Body of pancreas (tissue), 4 donors: ENCODE results near the gene PDCD1. TPM values are rescaled to one million over a fixed set of nuclear protein-coding genes. Genes with fewer than 3 reads are reported as not detected.
A peak's percentile ranks its signal among the peaks of the same experiment; 100 is the strongest.

Experiments
- ATAC-seq: fragments of 150-250 bp; one replicate; pipeline ENCODE4 v1.9.1; 2016
- DNase-seq, 4 donors: peaks; one replicate each; pipeline ENCODE4 v3.0.0-alpha.2; 2019
- H3K27ac ChIP-seq, 4 donors: fragments of 200-600 bp; sonication (generic); 1 replicate in 3 of 4; 2 replicates in 1 of 4; pipeline versions ENCODE4 v1.5.1 to v1.6.1; 2016 to 2019; ENCODE audit warnings: mild to moderate bottlenecking in 1 of 4, mixed read lengths in 1 of 4, moderate library complexity in 1 of 4
- H3K27me3 ChIP-seq, 2 donors: fragments of 200-600 bp; sonication (generic); one replicate each; pipeline ENCODE4 v1.6.0; 2016; ENCODE audit warnings: mild to moderate bottlenecking in 1 of 2
- H3K36me3 ChIP-seq, 2 donors: fragments of 200-600 bp; sonication (generic); replicated peaks in 1 of 2; 2 replicates each; pipeline ENCODE4 v1.5.1; 2016; ENCODE audit warnings: low read depth in 2 of 2; ENCODE audit not compliant: insufficient read depth in 1 of 2
- H3K4me1 ChIP-seq: fragments of 200-600 bp; sonication (generic); one replicate; pipeline ENCODE4 v1.6.0; 2016
- H3K4me3 ChIP-seq, 2 donors: fragments of 200-600 bp; sonication (generic); 1 replicate in 1 of 2; 2 replicates in 1 of 2; pipeline ENCODE4 v1.5.1; 2016 to 2019
- H3K9me3 ChIP-seq, 3 donors: fragments of 200-600 bp; sonication (generic); 1 replicate in 2 of 3; 2 replicates in 1 of 3; pipeline ENCODE4 v1.5.1; 2016
- CTCF ChIP-seq, 7 experiments: fragments of 450-650 bp in 4 of 7; fragments of 200-600 bp in 3 of 7; sonication (generic) in 3 of 7; IDR thresholded peaks; one replicate each; pipeline ENCODE4 v1.5.1; 2016 to 2019; ENCODE audit warnings: antibody characterized with exemption in 7 of 7
- POLR2A ChIP-seq, 3 donors: fragments of 450-650 bp; IDR thresholded peaks; one replicate each; pipeline ENCODE4 v1.6.1; 2016; ENCODE audit warnings: antibody characterized with exemption in 3 of 3, mild to moderate bottlenecking in 2 of 3
- WGBS, 2 donors: methylation state at CpG; one replicate each; pipeline ENCODE4 v1.1.5; 2017; 5-methylcytosine and 5-hydroxymethylcytosine counted together
- intact Hi-C: fragments of 100-400 bp; cut with DNase I; formaldehyde crosslinking; loops from one replicate; pipeline ENCODE4 v1.15.1; 2023
- total RNA-seq, 2 donors: library from RNA; depleted of rRNA; stranded (reverse); fragments of >200 nt; gene quantifications; one replicate each; pipeline ENCODE4 v1.1.0, GENCODE V29; 2016

The PDCD1 gene
- total RNA-seq, 2 donors from 2014 or later, result 0.99 to 1.3 TPM

GRCh38 chr2:241887806-241888522 lies 29.3 kb upstream of the PDCD1 start:
- ATAC-seq, result no peak
- no peak overlapping the region for H3K4me3 ChIP-seq
- H3K27ac ChIP-seq, result no peak overlapping the region
- H3K36me3 ChIP-seq, result no peaks in the 10 kb centered on the region
- H3K27me3 ChIP-seq, result no peaks in the 10 kb centered on the region
- no peaks in the 10 kb centered on the region for H3K9me3 ChIP-seq
- intact Hi-C loops, result no loop called here
- DNase-seq, result no peak
- TF ChIP-seq POLR2A (IDR thresholded peaks at IDR 0.05) (no peak), CTCF (IDR thresholded peaks at IDR 0.05) (no peak)
- WGBS, 2 donors, result 90 to 95% methylated on average over 20 of the region's 24 CpGs
- H3K4me1 ChIP-seq, result peaks cover 81% of the 10 kb centered on the region

- Histone ChIP-seq H3K4me3 (no peak overlapping the region), H3K9me3 (no peaks in the 10 kb centered on the region), H3K27me3 (no peaks in the 10 kb centered on the region), H3K4me1 (peaks cover 76% of the 10 kb centered on the region), H3K36me3 (no peaks in the 10 kb centered on the region), H3K27ac (peak overlapping the region; percentile 10 to 98 (median 84))
- 91% methylated on average over 16 to 19 of the region's 19 CpGs for WGBS, 2 donors
- TF ChIP-seq CTCF (IDR thresholded peaks at IDR 0.05) (no peak), POLR2A (IDR thresholded peaks at IDR 0.05) (no peak)
- intact Hi-C loops, result no loop called here
- DNase-seq, result no peak
- ATAC-seq, result no peak
These were observed 28.2 kb upstream of the PDCD1 start for GRCh38 chr2:241886840-241887447.

GRCh38 chr2:241885946-241886643 lies 27.4 kb upstream of the PDCD1 start:
- WGBS, 2 donors, result 22 to 56% methylated on average over 11 to 15 of the region's 15 CpGs
- intact Hi-C loops, result no loop called here
- Histone ChIP-seq H3K9me3 (no peaks in the 10 kb centered on the region), H3K36me3 (no peaks in the 10 kb centered on the region), H3K27ac (peak overlapping the region; percentile 72 to 98 (median 96)), H3K4me3 (no peak overlapping the region), H3K27me3 (no peaks in the 10 kb centered on the region), H3K4me1 (peaks cover 70% of the 10 kb centered on the region)
- TF ChIP-seq POLR2A (IDR thresholded peaks at IDR 0.05) (no peak), CTCF (IDR thresholded peaks at IDR 0.05) (no peak)
- ATAC-seq, result no peak
- peak in 3 of 4 donors; percentile 59 to 67 (median 64) for DNase-seq

- no peaks in the 10 kb centered on the region for H3K36me3 ChIP-seq
- H3K9me3 ChIP-seq, result no peaks in the 10 kb centered on the region
- H3K27ac ChIP-seq, result peak overlapping the region; percentile 72 to 98 (median 96)
- H3K4me1 ChIP-seq, result peaks cover 68% of the 10 kb centered on the region
- intact Hi-C loops, result no loop called here
- ATAC-seq (no peak), DNase-seq (peak in 2 of 4 donors; percentile 41 to 46)
- H3K4me3 ChIP-seq, result no peak overlapping the region
- no peaks in the 10 kb centered on the region for H3K27me3 ChIP-seq
- 35 to 53% methylated on average over 3 to 16 of the region's 16 CpGs for whole genome bisulfite sequencing, 2 donors
- TF ChIP-seq POLR2A (IDR thresholded peaks at IDR 0.05) (peak in 1 of 3 donors; percentile 19), CTCF (IDR thresholded peaks at IDR 0.05) (no peak)
These were observed 26.7 kb upstream of the PDCD1 start for GRCh38 chr2:241885291-241885945.
